ENCODE results near the gene NPTX1.

Gene NPTX1

GRCh38 chr17:80475910-80476876 is at the start of gene NPTX1:
Gene NPTX1 (minus strand): TSS chr17:80476607. CDS start chr17:80476446, 161 bp downstream.
- Histone ChIP-seq H3K4me3 (ENCODE audit: severe bottlenecking) (peak within 1 kb of the TSS; percentile 13), H3K27me3 (ENCODE audit: insufficient read depth, poor library complexity, severe bottlenecking) (peaks cover 73% of the 10 kb centered on the region), H3K9me3 (ENCODE audit: severe bottlenecking) (no peaks in the 10 kb centered on the region), H3K4me1 (ENCODE audit: insufficient read depth, poor library complexity, severe bottlenecking) (peaks cover 4% of the 10 kb centered on the region), H3K27ac (ENCODE audit: poor library complexity, severe bottlenecking) (no peak within 1 kb of the TSS), H3K36me3 (ENCODE audit: low read depth) (no peaks in the 10 kb centered on the region)
- no peak for DNase-seq (ENCODE audit: low spot score)
- ATAC-seq (ENCODE audit: low read depth) = peak; percentile 50
- no peak for TF ChIP-seq CTCF (IDR thresholded peaks at IDR 0.05; ENCODE audit: poor library complexity, severe bottlenecking)

- no peak overlapping the region for H3K27ac ChIP-seq (ENCODE audit: poor library complexity, severe bottlenecking)
- no peaks in the 10 kb centered on the region for H3K36me3 ChIP-seq (ENCODE audit: low read depth)
- TF ChIP-seq CTCF (IDR thresholded peaks at IDR 0.05; ENCODE audit: poor library complexity, severe bottlenecking) = no peak
- no peaks in the 10 kb centered on the region for H3K9me3 ChIP-seq (ENCODE audit: severe bottlenecking)
- ATAC-seq (ENCODE audit: low read depth) (no peak), DNase-seq (ENCODE audit: low spot score) (no peak)
- no peak overlapping the region for H3K4me3 ChIP-seq (ENCODE audit: severe bottlenecking)
- H3K27me3 ChIP-seq (ENCODE audit: insufficient read depth, poor library complexity, severe bottlenecking) = no peaks in the 10 kb centered on the region
- H3K4me1 ChIP-seq (ENCODE audit: insufficient read depth, poor library complexity, severe bottlenecking) = peaks cover 9% of the 10 kb centered on the region
Measured at GRCh38 chr17:80523956-80524712, 47.7 kb upstream of the NPTX1 start.

GRCh38 chr17:80523054-80523744 is 46.8 kb upstream of the NPTX1 start:
- no peaks in the 10 kb centered on the region for H3K9me3 ChIP-seq (ENCODE audit: severe bottlenecking)
- DNase-seq (ENCODE audit: low spot score) = no peak
- H3K4me1 ChIP-seq (ENCODE audit: insufficient read depth, poor library complexity, severe bottlenecking) = peaks cover 9% of the 10 kb centered on the region
- H3K27ac ChIP-seq (ENCODE audit: poor library complexity, severe bottlenecking) = no peak overlapping the region
- no peaks in the 10 kb centered on the region for H3K27me3 ChIP-seq (ENCODE audit: insufficient read depth, poor library complexity, severe bottlenecking)
- no peaks in the 10 kb centered on the region for H3K36me3 ChIP-seq (ENCODE audit: low read depth)
- no peak for ATAC-seq (ENCODE audit: low read depth)
- TF ChIP-seq CTCF (IDR thresholded peaks at IDR 0.05; ENCODE audit: poor library complexity, severe bottlenecking) = no peak
- H3K4me3 ChIP-seq (ENCODE audit: severe bottlenecking) = no peak overlapping the region

- H3K27me3 ChIP-seq (ENCODE audit: insufficient read depth, poor library complexity, severe bottlenecking) = no peaks in the 10 kb centered on the region
- no peak for ATAC-seq (ENCODE audit: low read depth)
Measured at GRCh38 chr17:80520810-80521455, 44.5 kb upstream of the NPTX1 start.

More at GRCh38 chr17:80520810-80521455, 44.5 kb upstream of the NPTX1 start:
- H3K27ac ChIP-seq (ENCODE audit: poor library complexity, severe bottlenecking) = no peak overlapping the region
- no peaks in the 10 kb centered on the region for H3K4me1 ChIP-seq (ENCODE audit: insufficient read depth, poor library complexity, severe bottlenecking)
- no peak for DNase-seq (ENCODE audit: low spot score)
- TF ChIP-seq CTCF (IDR thresholded peaks at IDR 0.05; ENCODE audit: poor library complexity, severe bottlenecking) = no peak
- no peaks in the 10 kb centered on the region for H3K9me3 ChIP-seq (ENCODE audit: severe bottlenecking)
- H3K4me3 ChIP-seq (ENCODE audit: severe bottlenecking) = no peak overlapping the region
- H3K36me3 ChIP-seq (ENCODE audit: low read depth) = no peaks in the 10 kb centered on the region

Data from RWPE2 (cell line).